Progenitor cell of endocrine pancreas (in vitro differentiated cells): ENCODE results near the gene FGF22. TPM values are rescaled to one million over a fixed set of nuclear protein-coding genes. Genes with fewer than 3 reads are reported as not detected.

Source experiments
- DNase-seq: peaks from one replicate; pipeline ENCODE4 v3.0.0; 2021; ENCODE audit warnings: low spot score; ENCODE audit not compliant: unreplicated experiment
- H3K27ac Mint-ChIP-seq: 2 replicates; pipeline ENCODE4 v1.8.0; 2021; ENCODE audit warnings: mild to moderate bottlenecking, moderate library complexity, mixed read lengths
- H3K27me3 Mint-ChIP-seq: 2 replicates; pipeline ENCODE4 v1.8.0; 2021; ENCODE audit warnings: mixed read lengths
- H3K36me3 Mint-ChIP-seq: 2 replicates; pipeline ENCODE4 v1.8.0; 2022; ENCODE audit warnings: mixed read lengths; ENCODE audit not compliant: insufficient read depth
- H3K4me1 Mint-ChIP-seq: 2 replicates; pipeline ENCODE4 v1.8.0; 2021; ENCODE audit warnings: low read depth, mixed read lengths
- H3K4me3 Mint-ChIP-seq: 2 replicates; pipeline ENCODE4 v1.8.0; 2021; ENCODE audit warnings: low read depth, mild to moderate bottlenecking, moderate library complexity, mixed read lengths
- H3K9me3 Mint-ChIP-seq: 2 replicates; pipeline ENCODE4 v1.8.0; 2021; ENCODE audit warnings: low read depth, mixed read lengths
- total RNA-seq: library from RNA; stranded (reverse); gene quantifications from 2 replicates; pipeline ENCODE4 v1.2.1, GENCODE V29; 2021
- TF ChIP-seq, protein P1 (sequence below): fragments of 200-600 bp; sonication (generic); IDR thresholded peaks from one replicate; pipeline ENCODE4 v1.5.0; 2021; ENCODE audit warnings: antibody characterized with exemption, mild to moderate bottlenecking; ENCODE audit not compliant: unreplicated experiment

The FGF22 gene
- total RNA-seq, 1 donor from 2014 or later, result 0.43 TPM

- TF ChIP-seq, protein P1, sequence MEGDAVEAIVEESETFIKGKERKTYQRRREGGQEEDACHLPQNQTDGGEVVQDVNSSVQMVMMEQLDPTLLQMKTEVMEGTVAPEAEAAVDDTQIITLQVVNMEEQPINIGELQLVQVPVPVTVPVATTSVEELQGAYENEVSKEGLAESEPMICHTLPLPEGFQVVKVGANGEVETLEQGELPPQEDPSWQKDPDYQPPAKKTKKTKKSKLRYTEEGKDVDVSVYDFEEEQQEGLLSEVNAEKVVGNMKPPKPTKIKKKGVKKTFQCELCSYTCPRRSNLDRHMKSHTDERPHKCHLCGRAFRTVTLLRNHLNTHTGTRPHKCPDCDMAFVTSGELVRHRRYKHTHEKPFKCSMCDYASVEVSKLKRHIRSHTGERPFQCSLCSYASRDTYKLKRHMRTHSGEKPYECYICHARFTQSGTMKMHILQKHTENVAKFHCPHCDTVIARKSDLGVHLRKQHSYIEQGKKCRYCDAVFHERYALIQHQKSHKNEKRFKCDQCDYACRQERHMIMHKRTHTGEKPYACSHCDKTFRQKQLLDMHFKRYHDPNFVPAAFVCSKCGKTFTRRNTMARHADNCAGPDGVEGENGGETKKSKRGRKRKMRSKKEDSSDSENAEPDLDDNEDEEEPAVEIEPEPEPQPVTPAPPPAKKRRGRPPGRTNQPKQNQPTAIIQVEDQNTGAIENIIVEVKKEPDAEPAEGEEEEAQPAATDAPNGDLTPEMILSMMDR, result no peak
- H3K9me3 Mint-ChIP-seq, result no peaks in the 10 kb centered on the region
- H3K36me3 Mint-ChIP-seq, result peaks cover 15% of the 10 kb centered on the region
- DNase-seq, result no peak
- no peaks in the 10 kb centered on the region for H3K27me3 Mint-ChIP-seq
- H3K27ac Mint-ChIP-seq, result no peak overlapping the region
- no peaks in the 10 kb centered on the region for H3K4me1 Mint-ChIP-seq
- no peak overlapping the region for H3K4me3 Mint-ChIP-seq
Observed at GRCh38 chr19:615619-616018, 24.1 kb upstream of the FGF22 start.

DNA sequence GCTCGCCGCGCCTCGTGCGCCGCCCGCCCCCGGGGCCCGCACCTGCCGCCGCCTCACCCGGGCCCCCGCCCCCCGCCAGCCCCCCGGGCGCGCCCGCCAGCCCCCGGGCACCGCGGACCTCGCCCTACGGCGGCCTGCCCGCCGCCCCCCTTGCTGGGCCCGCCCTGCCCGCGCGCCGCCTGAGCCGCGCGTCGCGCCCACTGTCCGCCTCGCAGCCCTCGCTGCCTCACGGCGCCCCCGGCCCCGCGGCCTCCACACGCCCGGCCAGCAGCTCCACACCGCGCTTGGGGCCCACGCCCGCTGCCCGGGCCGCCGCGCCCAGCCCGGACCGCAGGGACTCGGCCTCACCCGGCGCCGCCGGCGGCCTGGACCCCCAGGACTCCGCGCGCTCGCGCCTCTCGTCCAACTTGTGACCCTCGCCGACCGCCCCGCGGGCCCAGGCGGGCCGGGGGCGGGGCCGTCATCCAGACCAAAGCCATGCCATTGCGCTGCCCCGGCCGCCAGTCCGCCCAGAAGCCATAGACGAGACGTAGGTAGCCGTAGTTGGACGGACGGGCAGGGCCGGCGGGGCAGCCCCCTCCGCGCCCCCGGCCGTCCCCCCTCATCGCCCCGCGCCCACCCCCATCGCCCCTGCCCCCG is 23.5 kb upstream of the FGF22 start:
- H3K9me3 Mint-ChIP-seq, result no peaks in the 10 kb centered on the region
- no peak overlapping the region for H3K4me3 Mint-ChIP-seq
- DNase-seq, result no peak
- H3K4me1 Mint-ChIP-seq, result no peaks in the 10 kb centered on the region
- no peak overlapping the region for H3K27ac Mint-ChIP-seq
- peaks cover 15% of the 10 kb centered on the region for H3K36me3 Mint-ChIP-seq
- H3K27me3 Mint-ChIP-seq, result no peaks in the 10 kb centered on the region
- TF ChIP-seq, protein P1, result no peak

DNA sequence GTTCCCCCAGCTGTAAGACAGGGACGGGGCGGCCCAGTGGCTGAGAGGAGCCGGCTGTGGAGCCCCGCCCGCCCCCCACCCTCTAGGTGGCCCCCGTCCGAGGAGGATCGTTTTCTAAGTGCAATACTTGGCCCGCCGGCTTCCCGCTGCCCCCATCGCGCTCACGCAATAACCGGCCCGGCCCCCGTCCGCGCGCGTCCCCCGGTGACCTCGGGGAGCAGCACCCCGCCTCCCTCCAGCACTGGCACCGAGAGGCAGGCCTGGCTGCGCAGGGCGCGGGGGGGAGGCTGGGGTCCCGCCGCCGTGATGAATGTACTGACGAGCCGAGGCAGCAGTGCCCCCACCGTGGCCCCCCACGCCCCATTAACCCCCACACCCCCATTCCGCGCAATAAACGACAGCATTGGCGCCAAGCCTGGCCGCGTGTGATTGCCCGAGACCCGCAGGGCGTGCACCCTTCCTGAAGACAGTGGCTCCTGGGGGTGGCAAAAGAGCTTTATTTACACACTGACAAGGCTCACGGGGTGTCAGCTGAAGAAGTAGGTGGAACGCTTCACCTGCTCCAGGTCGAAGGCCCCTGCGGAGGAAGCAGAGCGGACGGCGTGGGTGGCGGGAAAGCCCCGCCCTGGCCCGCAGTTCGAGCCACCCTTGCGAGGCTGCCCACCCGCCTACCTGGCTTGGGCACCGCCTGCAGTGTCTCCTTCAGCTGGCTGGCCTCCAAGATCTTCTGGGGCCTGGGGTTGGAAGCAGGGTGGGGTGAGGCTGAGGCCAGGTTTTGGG is 22.7 kb upstream of the FGF22 start:
- peaks cover 15% of the 10 kb centered on the region for H3K36me3 Mint-ChIP-seq
- no peaks in the 10 kb centered on the region for H3K4me1 Mint-ChIP-seq
- no peaks in the 10 kb centered on the region for H3K27me3 Mint-ChIP-seq
- TF ChIP-seq, protein P1, result no peak
- DNase-seq, result no peak
- no peaks in the 10 kb centered on the region for H3K9me3 Mint-ChIP-seq
- no peak overlapping the region for H3K4me3 Mint-ChIP-seq
- H3K27ac Mint-ChIP-seq, result no peak overlapping the region

DNA sequence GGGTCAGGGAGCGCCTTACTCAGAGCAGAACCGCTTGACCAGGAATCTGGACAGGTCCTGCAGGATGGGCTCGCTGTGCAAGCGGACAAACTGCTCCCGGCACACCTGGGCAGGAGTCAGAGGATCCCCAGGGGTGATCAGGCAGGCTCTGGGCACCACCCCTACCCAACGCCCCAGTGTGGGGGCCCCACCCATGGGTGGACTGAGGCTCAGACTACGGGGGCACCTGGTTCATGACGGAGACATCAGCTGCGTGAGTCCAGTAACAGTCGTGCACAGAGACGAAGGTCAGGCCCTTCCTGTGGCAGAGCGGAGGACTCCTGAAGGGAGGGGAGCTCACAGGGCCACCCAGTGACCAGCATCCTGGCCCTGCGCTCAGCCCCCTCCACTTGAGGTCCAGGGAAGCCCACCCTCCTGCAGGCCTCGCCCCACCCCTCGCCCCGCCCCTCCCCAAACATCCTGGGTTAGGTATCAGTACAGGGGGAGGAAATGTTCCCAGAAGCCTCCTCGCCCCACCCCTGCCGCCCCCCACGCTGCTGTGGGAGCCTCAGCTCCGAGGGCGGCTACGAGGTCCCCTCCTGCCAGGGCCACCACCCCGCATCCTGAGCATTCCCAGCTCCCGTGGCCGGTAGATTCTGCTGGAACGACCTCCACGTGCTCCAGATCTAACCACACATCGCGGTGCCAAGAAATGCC is 22.0 kb upstream of the FGF22 start:
- H3K36me3 Mint-ChIP-seq, result peaks cover 15% of the 10 kb centered on the region
- TF ChIP-seq, protein P1, result no peak

DNA sequence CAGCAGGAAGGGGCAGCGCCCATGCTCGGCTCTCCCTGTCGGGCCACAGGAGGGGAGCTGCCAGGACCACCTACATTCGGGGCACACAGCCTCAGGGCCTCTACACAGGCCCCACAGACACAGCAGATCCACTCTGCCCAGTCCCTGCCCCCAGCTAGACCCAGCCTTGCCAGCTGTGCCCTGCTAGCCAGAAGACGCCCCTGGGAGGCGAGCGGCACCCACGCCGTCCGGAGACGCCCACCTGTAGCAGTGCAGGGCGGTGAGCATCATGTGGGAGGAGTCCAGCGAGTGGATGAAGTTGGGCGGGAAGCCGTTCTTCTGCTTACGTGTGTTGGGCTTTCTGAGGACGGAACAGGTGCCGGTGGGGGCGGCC is 21.4 kb upstream of the FGF22 start:
- H3K4me1 Mint-ChIP-seq, result no peaks in the 10 kb centered on the region

More for the DNA sequence above, 22.0 kb upstream of the FGF22 start:
- H3K27ac Mint-ChIP-seq, result no peak overlapping the region
- no peaks in the 10 kb centered on the region for H3K4me1 Mint-ChIP-seq
- DNase-seq, result no peak
- H3K4me3 Mint-ChIP-seq, result no peak overlapping the region
- no peaks in the 10 kb centered on the region for H3K27me3 Mint-ChIP-seq
- H3K9me3 Mint-ChIP-seq, result no peaks in the 10 kb centered on the region

More for the DNA sequence above, 21.4 kb upstream of the FGF22 start:
- H3K27ac Mint-ChIP-seq, result no peak overlapping the region
- H3K27me3 Mint-ChIP-seq, result no peaks in the 10 kb centered on the region
- no peak for DNase-seq
- H3K9me3 Mint-ChIP-seq, result no peaks in the 10 kb centered on the region
- TF ChIP-seq, protein P1, result no peak
- peaks cover 15% of the 10 kb centered on the region for H3K36me3 Mint-ChIP-seq
- H3K4me3 Mint-ChIP-seq, result no peak overlapping the region
